NCI-H2227 (cell line): Measurements from ENCODE around the gene REC114.
"Not testable (repeated sequence)": the region's sequence is repeated elsewhere in the genome, so short reads cannot be mapped to it uniquely, and the experiment has no call there.

Experiments used
- DNase-seq: peaks from one replicate; lab custom pipeline; 2025; ENCODE audit not compliant: unreplicated experiment; lab: John Stamatoyannopoulos, UW

The REC114 gene

DNA sequence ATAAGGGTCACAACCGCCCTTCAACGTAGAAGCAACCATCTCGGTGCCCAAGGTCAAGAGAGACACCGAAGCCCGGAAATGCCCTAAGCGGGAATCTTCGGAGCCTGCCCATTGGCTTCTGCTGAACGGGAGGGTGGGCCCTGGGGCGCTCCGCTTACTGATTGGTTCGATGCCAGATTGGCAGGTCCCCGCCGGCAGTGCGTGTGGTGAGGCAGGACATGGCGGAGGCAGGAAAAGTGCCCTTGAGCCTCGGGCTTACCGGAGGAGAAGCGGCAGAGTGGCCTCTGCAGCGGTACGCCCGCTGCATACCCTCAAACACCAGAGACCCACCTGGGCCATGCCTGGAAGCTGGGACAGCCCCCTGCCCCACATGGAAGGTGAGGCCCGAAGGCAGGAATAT, at the start of gene REC114:
Gene REC114 (plus strand): TSS at position 197 of the 400 bp plus-strand sequence. CDS start 22 bp downstream, at position 219.
- no peak for DNase-seq

DNA sequence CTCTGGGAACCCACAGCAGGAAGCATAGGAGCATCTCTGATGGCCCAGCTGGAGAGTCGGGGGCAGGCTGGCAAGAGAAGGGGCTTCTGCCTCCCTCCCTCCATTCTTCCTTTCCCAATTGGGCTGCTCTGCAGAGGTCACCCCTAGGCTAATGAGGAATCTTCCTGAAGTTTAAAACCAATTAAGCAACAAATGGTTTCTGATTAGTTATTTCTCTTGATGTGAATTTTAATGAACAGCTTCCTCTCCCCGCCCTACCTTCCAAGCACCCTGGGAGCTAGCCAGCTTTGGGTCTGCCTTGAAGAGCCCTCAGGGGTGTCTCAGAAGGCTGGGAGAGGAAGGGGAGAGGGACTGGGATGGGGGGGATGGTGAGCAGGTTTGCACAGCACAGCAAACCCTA, 49.6 kb upstream of the REC114 start:
- no peak for DNase-seq

- DNase-seq, result no peak
These were observed 48.2 kb upstream of the REC114 start for GRCh38 chr15:73394782-73395181.

- DNase-seq, result no peak
These were observed 47.3 kb upstream of the REC114 start for GRCh38 chr15:73395671-73396070.

DNA sequence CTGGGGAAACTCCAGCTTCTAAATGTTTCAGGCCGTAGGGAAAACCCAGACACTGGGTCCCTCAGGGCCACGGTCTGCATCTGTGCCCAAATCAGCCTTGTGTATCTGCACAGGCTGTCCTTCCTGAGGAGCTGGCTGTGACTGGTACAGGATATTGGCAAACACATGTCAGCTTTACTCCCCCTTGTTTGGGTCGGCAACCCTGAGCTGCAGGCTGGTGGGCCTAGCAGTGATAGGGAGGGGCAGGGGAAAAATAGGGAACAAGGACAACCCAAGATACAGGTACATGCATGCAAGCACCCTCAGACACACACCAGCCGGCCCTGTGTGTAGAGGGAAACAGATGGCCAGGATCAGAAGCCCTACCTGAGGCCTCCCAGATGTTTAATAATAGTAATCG, 45.5 kb upstream of the REC114 start:
- DNase-seq, result no peak

DNA sequence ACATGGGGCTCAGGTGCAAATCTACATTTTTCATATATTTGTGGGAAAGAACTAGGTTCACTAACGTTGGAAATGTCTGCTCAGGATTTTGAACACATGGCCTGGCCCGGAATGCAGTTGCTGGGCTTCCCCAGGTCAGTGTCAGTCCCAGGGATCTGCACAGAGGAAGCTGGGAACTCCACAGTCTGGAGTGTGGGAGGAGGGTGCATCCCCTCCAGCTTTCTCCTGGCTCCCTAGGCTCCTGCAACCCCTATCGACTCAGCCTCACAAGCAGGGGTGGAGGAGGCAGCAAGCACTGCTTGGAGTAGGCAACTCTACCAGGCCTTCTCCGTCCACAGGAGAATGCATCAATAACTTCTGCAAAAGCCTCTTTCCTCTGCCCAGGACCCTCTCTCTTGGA, 44.1 kb upstream of the REC114 start:
- DNase-seq, result no peak

DNA sequence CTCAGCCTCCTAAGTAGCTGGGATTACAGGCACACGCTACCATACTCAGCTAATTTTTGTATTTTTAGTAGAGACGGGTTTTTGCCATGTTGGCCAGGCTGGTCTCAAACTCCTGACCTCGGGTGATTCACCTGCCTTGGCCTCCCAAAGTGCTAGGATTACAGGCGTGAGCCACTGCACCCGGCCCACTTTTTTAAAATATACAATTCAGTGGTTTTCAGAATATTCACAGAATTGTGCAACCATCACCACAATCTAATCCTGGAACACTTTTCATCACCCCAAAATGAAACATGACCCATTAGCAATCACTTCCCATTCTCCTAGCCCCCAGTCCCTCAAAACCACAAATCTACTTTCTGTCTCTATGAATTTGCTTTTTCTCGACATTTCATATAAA, 42.7 kb upstream of the REC114 start:
- not testable (repeated sequence) for DNase-seq

DNA sequence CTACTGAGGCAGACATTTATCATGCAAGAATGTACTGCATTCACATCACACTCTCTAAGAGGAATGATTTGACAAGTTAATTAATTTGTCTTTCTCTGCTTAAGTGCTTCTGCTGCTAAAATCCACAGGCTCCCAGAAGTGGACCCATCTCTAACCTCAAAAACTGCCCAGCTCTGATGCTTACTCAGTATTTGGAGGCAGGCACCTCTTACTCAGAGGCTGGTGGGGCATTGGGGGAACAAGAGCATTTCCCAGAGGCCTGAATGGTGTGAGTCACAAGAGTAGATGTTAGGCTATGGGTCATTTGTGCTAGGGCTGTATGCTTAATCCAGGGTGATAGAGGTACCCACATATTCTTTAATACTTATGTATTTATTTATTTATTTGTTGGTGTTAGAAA, 39.8 kb upstream of the REC114 start:
- no peak for DNase-seq

DNA sequence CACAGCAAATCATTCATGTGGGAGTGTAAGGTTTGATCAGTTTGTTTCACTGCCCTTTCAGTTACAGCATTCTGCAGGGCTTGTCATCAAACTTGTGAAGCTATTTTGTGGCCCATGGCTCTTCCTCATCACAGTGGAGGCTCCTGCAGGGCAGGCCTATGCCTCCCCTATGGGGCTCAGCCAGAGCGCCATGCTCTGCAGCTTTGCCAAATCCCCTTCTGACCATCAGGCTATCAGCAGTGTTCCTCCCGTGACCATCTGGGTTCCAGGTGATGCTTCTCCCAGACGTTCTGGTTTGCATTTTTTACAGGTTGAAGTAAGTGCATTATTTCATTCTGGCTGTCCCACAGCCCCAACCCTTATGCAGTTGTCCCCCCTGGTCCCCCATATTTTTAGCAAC, 28.1 kb upstream of the REC114 start:
- DNase-seq, result no peak

- DNase-seq, result no peak
These were observed 18.5 kb upstream of the REC114 start for GRCh38 chr15:73424506-73424905.

GRCh38 chr15:73425510-73425909, 17.5 kb upstream of the REC114 start:
- DNase-seq, result no peak

GRCh38 chr15:73426323-73426994, 16.5 kb upstream of the REC114 start:
- peak; percentile 33 for DNase-seq

DNA sequence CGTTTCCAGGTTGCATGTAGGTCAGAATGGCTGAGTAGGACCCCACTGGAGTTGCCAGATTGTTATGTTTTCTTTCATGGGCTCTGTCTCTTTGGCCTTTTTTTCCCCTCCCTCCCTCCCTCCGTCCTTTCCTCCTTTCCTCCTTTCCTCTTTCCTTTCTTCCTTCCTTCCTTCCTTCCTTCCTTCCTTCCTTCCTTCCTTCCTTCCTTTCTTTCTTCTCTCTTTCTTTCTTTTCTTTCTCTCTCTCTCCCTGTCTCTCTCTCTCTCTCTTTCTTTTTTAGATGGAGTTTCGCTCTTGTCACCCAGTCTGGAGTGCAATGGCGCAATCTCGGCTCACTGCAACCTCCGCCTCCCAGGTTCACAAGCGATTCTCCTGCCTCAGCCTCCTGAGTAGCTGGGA, 11.6 kb upstream of the REC114 start:
- DNase-seq, result not testable (repeated sequence)

DNA sequence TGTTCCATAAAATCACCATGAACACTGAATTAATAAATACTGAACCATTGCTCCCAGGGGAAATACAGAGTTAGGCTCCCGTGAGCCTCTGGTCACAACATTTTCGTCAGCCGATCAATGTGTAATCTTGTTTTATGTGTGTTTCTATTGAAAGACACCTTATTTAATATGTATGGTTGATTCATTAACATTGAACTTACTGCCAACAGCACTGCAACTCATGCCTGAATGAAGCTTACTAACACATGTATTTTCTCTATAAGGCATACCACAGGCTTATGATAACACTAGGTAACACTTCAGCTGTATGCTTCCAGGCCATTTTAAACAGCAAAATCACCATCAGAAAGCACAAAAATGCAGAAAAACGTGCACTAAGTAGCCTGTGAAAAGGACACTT, 9.1 kb upstream of the REC114 start:
- DNase-seq, result no peak

GRCh38 chr15:73436613-73437012, 6.4 kb upstream of the REC114 start:
- no peak for DNase-seq

GRCh38 chr15:73437543-73438109, 5.3 kb upstream of the REC114 start:
- no peak for DNase-seq

DNA sequence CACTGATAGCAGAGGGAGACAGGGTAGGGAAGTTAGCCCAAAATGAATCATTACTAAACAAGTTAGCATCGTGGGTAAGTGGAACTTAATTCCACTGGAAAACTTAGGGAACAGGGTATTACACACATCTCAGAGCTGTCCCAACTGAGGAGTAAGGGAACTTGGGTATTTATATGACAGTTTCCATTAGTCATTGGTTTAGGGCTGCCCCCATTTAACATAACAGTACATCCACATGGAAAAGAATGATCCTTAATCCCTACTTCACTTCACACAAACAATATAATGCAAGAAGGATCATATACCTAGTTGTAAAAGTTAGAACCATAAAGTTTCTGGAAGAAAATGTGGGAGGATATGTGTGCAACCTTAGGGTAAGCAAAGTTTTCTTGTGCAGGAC, 4.3 kb upstream of the REC114 start:
- DNase-seq, result no peak

GRCh38 chr15:73440571-73440970, 2.4 kb upstream of the REC114 start:
- DNase-seq, result no peak

DNA sequence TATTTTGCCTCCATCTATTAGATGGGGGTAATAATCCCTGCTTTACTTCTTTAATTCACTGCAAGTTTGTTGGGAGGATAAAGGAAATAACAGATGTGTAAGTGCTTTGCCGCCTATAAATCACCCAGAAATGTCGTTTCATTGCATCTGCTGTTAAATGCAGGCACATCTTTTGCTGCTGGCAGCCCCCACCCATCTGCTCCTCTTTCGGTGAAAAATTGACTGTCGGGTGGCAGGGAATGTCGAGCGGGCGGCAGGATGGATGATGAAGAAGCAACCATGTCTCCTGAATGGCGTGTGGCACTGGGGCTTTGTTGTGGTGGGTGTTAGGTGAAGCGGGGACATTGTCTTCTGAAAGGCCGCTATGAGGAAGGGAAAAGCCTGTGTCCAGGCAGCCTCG, 543 bp upstream of the REC114 start:
- DNase-seq, result no peak

- not testable (repeated sequence) for DNase-seq
These were observed 4.5 kb downstream of the REC114 start for GRCh38 chr15:73447471-73447870.

DNA sequence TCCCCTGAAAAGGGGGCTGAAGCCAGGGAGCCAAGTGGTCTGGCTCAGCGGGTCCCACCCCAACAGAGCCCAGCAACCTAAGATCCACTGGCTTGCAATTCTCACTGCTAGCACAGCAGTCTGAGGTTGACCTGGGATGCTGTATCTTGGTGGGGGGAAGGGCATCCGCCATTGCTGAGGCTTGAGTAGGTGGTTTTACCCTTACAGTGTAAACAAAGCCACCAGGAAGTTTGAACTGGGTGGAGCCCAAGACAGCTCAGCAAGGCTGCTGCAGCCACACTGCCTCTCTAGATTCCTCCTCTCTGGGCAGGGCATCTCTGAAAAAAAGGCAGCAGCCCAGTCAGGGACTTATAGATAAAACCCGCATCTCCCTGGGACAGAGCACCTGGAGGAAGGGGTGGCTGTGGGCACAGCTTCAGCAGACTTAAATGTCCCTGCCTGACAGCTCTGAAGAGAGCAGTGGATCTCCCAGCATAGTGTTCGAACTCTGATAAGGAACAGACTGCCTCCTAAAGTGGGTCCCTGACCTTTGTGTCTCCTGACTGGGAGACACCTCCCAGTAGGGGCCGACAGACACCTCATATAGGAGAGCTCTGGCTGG, 5.3 kb downstream of the REC114 start:
- DNase-seq, result not testable (repeated sequence)

GRCh38 chr15:73449980-73450379, 7.0 kb downstream of the REC114 start:
- DNase-seq, result not testable (repeated sequence)

DNA sequence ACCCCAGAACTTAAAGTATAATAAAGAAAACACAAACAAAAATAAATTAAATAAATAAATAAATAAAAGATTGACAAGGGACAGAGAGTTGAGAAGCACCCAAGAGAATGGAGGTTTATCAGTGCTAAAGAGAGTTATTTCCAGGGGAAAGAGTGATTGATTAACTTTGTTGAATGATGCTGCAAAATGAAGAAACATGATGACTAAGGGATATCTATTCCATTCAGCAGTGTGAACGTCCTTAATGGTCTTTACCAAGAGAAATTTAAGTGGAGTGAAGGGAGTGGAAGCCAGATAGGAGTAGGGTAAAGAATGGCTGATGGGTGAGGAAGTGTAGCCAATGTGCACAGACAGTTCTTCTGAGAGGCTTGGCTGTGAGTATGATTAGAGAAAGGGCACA, 11.1 kb downstream of the REC114 start:
- no peak for DNase-seq
